Stimulated activated CD4-positive, alpha-beta T cell treated with anti-CD3 and anti-CD28 coated beads, Interleukin-2, amount 100 ng/mL, for 24 hours (primary cell): Measurements from ENCODE around the gene THOC1.

Experiments used
- DNase-seq, 2 donors: peaks; one replicate each; pipeline ENCODE4 v3.0.0-alpha.2; 2020

Gene THOC1

GRCh38 chr18:213505-213904 lies 54.3 kb downstream of the THOC1 start:
- DNase-seq = no peak

GRCh38 chr18:212780-213179 lies 55.1 kb downstream of the THOC1 start:
- DNase-seq = no peak

DNA sequence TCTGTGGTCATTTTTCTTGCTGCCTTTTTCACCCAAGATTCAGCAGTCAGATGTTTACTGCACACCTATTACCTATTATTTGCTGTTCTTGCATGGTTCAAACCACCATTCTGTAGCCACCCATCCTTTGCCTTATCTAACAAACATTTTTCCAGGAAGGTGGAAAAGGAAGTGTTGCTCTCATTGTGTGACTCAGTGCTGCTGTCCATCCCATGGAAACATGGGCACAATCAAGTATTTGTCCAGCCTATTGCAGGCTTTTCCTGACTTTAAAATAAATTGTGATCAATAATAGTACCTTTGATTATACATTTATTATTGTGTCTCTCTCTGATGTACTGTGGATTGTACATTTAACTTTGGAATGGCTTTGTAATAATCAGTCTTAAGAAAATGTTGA lies 56.3 kb downstream of the THOC1 start:
- DNase-seq = no peak

- no peak for DNase-seq
Measured at GRCh38 chr18:210733-211132, 57.1 kb downstream of the THOC1 start.

DNA sequence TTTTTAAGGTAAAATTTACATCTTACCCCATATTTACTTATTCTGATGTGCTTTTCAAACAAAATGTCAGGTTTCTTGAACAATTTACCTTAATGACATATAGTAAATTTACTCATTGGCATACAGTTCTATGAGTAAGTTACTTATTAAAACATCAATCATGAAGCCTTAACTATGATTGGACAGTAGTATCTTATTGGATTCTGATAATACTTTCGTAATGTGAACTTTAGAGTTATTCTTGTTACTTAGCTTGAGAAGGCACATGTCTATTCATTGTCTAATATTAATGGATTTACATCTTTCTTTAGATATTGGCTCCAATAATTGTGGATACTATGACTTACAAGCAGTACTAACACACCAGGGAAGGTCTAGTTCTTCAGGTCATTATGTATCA lies 57.8 kb downstream of the THOC1 start:
- no peak for DNase-seq

GRCh38 chr18:199768-200167 lies 68.1 kb downstream of the THOC1 start:
- DNase-seq = no peak

DNA sequence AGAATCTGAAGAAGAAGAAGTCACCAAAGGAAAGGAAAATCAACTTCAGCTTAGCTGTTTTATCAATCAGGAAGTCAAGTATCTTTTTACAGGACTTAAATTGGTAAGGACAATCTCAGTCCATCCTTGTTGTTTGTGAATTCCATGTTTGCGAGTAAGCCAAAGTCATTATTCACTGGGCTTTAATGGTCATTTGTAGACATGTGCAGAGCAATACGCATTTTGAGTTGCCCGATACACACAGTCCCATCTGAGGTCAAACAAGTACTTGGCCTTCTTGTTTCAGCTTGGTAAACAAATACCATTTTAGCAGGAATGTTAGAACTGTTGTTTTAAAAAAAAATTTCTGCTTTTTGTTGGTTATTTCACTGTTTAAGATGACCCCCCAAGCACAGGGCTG lies 68.6 kb downstream of the THOC1 start:
- no peak for DNase-seq

GRCh38 chr18:195651-196050 lies 72.2 kb downstream of the THOC1 start:
- no peak for DNase-seq

- no peak for DNase-seq
Measured at GRCh38 chr18:192801-193200, 75.0 kb downstream of the THOC1 start.

GRCh38 chr18:191725-192124 lies 76.1 kb downstream of the THOC1 start:
- DNase-seq = no peak

- DNase-seq = no peak
Measured at GRCh38 chr18:189254-189653, 78.6 kb downstream of the THOC1 start.

GRCh38 chr18:183769-184168 lies 84.1 kb downstream of the THOC1 start:
- no peak for DNase-seq

DNA sequence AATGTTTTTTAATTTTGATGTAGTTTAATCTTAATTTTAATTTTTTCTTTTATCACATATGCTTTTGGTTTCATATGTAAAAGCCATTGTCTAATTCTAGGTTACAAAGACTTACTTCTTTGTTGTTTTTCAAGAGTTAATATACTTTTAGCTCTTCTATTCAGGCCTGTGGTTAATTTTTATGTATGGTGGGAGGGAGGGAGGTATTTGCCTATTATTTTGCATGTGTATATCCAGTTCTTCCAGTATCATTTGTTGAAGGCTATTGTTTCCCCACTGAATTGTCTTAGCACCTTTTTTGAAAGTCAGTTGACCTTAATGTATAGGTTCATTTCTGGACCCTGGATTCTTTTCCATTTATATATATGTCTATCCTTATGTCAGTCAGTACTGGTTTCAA lies 86.1 kb downstream of the THOC1 start:
- no peak for DNase-seq

- DNase-seq = no peak
Measured at GRCh38 chr18:179499-179898, 88.3 kb downstream of the THOC1 start.

DNA sequence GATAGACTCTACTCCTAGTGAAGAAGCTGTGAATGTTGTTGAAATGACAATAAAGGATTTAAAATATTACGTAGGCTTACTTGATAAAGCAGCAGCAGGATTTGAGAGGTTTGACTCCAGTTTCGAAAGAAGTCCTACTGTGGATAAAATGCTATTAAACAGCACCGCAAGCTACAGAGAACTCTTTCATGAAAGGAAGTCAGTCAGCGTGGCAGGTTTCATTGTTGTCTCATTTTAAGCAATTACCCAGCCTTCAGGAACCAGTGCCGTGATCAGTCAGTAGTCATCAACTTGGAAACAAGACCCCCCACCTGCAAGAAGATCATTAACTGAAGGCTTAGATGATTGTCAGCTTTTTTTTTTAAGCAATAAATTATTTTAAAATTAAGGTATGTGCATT lies 95.5 kb downstream of the THOC1 start:
- no peak for DNase-seq
